Subcutaneous adipose tissue (tissue), 4 donors: Measurements from ENCODE around the gene FGFR2. TPM values are rescaled to one million over a fixed set of nuclear protein-coding genes. Genes with fewer than 3 reads are reported as not detected.

Experiments used
- total RNA-seq, 4 donors: library from RNA; depleted of rRNA; stranded (reverse); fragments of >200 nt; gene quantifications; one replicate each; pipeline ENCODE4 v1.1.0, GENCODE V29; 2016
- TF ChIP-seq, protein P1 (sequence below): fragments of 450-650 bp; IDR thresholded peaks from one replicate; pipeline ENCODE4 v1.5.1; 2016; ENCODE audit warnings: low read depth, mild to moderate bottlenecking, control low read depth, antibody characterized with exemption, moderate library complexity

The FGFR2 gene
- total RNA-seq, 4 donors from 2014 or later = 11.3 to 22.2 (median 14.9) TPM

- TF ChIP-seq, protein P1, sequence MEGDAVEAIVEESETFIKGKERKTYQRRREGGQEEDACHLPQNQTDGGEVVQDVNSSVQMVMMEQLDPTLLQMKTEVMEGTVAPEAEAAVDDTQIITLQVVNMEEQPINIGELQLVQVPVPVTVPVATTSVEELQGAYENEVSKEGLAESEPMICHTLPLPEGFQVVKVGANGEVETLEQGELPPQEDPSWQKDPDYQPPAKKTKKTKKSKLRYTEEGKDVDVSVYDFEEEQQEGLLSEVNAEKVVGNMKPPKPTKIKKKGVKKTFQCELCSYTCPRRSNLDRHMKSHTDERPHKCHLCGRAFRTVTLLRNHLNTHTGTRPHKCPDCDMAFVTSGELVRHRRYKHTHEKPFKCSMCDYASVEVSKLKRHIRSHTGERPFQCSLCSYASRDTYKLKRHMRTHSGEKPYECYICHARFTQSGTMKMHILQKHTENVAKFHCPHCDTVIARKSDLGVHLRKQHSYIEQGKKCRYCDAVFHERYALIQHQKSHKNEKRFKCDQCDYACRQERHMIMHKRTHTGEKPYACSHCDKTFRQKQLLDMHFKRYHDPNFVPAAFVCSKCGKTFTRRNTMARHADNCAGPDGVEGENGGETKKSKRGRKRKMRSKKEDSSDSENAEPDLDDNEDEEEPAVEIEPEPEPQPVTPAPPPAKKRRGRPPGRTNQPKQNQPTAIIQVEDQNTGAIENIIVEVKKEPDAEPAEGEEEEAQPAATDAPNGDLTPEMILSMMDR = no peak
Measured at GRCh38 chr10:121532292-121532864, 65.9 kb downstream of the FGFR2 start.

DNA sequence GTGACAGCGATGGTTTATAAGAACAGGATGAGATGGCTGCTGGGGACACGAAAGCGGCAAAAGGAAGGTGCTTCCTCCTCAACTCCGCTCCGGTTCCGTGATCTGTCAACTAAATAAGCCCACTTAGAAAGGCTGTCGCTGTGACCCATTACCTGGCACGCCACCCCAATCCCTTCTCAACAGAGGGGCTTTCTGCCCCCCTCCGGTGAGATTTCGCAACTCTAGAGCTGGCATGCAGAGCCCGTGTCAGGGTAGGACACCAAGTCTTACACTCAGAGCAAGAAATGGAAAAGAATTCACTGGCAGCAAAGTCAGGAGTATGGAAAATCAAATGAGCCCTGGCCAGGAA, 66.4 kb downstream of the FGFR2 start:
- TF ChIP-seq, protein P1 = no peak

- TF ChIP-seq, protein P1 = no peak
Measured at GRCh38 chr10:121531076-121531829, 67.0 kb downstream of the FGFR2 start.

DNA sequence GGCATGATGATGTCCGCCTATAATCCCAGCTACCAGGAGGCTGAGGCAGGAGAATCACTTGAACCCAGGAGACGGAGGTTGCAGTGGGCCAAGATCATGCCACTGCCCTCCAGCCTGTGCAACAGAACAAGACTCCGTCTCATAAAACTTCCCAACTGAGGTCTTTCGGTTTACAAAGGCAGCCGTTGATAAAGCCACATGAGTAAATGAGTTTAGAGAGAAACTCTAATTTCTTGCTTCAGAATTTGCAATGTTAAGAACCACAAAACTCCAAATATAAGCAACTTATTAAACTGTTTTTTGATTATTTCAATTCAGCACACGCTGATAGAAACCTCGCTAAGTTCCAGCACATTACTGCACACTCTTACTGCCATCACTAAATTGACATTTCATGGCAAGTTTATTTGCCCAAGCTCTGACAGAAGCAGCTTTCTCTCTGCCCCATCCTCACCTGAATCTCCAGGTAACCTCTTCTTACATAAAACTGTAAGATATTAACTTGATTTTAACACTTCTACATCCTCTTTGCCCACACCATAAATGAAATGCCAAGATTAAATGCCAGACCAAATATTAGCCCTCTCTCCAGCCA, 67.7 kb downstream of the FGFR2 start:
- TF ChIP-seq, protein P1 = no peak

GRCh38 chr10:121527690-121528089, 70.6 kb downstream of the FGFR2 start:
- TF ChIP-seq, protein P1 = no peak

DNA sequence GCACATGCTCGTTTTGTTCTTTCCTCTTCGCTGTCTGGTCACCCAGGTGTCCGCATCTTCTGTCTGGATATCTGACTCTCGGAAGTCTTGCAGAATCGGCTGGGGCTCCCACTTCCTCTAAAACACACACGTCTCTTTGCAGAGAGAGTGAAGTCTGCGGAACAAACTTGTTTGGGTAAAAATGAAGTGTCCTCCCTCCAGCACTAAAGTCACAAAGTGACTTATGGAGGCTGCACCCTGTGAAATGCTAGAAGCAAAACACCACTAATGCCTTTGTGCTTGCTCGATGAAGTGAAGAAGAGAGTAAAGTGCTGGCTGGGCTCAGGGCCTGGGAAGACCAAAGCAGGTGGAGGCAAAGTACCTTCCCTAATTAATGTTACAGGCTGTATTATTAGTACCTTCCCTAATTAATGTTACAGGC, 71.4 kb downstream of the FGFR2 start:
- TF ChIP-seq, protein P1 = no peak

DNA sequence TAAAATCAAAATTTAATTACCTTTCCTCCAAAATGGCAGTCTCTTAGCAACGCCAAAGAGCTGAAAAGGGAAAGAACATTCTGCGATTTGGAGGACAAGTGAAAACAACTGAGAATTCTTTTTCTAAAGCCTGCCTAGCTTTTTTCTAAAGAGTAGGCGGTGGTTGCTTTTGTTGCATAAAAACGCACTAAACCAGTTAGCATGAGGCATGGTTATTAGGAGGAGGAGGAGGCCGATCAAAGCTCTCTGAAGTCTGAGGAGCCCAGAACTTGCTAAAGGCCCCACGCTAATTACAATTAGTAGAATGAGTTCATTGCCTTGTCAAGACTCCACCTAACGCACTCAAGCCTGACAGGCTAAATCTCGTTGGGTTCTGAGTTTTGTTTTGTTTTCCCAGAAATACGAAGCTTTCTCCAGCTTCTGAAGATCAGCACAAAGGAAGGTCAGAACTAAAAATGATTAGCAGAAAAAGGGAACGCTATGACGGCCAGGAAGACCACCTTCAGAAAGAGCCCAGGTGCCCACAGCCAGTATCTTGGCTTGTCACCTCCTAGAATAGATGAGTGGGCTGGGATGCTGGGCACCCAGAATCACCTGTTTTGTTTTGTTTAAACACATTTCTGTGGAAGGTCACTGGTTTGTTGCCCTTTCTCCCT, 72.0 kb downstream of the FGFR2 start:
- TF ChIP-seq, protein P1 = no peak
